MM.1S (cell line): ENCODE results near the gene DDOST.

Source experiments
- EZH2 ChIP-seq: fragments of 300-600 bp; sonication (generic); optimal IDR thresholded peaks from 2 replicates; pipeline ENCODE3; 2017; ENCODE audit warnings: low read depth, mild to moderate bottlenecking, antibody characterized with exemption, low read length, mixed read lengths
- EZH2phosphoT487 ChIP-seq: fragments of 300-600 bp; sonication (generic); IDR thresholded peaks from 2 replicates; pipeline ENCODE4 v1.6.1; 2018; ENCODE audit warnings: antibody characterized with exemption, low read length
- TF ChIP-seq, protein P1 (sequence below): fragments of 300-600 bp; sonication (generic); IDR thresholded peaks from 2 replicates; pipeline ENCODE4 v1.5.1; 2016; ENCODE audit warnings: antibody characterized with exemption, low read length, mixed read lengths

DNA sequence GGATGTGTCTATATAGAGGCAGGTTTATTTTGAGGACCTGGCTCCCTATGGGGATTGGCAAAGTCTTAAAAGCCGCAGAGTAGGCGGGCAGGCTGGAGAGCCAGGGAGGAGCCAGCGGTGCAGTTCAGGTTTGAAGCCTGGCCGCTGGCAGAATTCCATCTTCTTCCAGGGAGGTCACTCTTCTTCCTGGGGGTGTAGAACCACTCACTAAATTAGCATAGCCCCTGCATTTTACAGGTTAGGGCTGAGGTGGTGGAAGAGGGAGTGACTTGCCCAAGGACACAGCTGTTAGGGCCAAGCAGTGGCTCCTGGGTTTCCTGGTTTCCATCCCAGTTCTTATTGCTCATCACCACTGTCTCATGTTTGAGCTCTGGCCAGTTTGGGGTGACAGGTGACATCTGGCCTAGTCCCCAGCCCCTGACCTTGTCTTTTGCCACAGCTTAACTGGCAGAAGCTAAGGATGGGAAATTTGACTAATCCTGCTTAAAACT, 26.5 kb downstream of the DDOST start:
- TF ChIP-seq, protein P1, sequence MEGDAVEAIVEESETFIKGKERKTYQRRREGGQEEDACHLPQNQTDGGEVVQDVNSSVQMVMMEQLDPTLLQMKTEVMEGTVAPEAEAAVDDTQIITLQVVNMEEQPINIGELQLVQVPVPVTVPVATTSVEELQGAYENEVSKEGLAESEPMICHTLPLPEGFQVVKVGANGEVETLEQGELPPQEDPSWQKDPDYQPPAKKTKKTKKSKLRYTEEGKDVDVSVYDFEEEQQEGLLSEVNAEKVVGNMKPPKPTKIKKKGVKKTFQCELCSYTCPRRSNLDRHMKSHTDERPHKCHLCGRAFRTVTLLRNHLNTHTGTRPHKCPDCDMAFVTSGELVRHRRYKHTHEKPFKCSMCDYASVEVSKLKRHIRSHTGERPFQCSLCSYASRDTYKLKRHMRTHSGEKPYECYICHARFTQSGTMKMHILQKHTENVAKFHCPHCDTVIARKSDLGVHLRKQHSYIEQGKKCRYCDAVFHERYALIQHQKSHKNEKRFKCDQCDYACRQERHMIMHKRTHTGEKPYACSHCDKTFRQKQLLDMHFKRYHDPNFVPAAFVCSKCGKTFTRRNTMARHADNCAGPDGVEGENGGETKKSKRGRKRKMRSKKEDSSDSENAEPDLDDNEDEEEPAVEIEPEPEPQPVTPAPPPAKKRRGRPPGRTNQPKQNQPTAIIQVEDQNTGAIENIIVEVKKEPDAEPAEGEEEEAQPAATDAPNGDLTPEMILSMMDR = no peak
- TF ChIP-seq EZH2 = no peak
- TF ChIP-seq EZH2phosphoT487 = no peak
